NCI-H345 treated with DMSO at 0.1 percent for 48 hours (cell line): ENCODE data around the gene FAM13A.

Source experiments
- DNase-seq: peaks from one replicate; lab custom pipeline; 2025; ENCODE audit not compliant: unreplicated experiment; lab: John Stamatoyannopoulos, UW

Gene FAM13A

GRCh38 chr4:88818631-88819470 is 238.1 kb downstream of the FAM13A start:
- peak; percentile 33 for DNase-seq

- no peak for DNase-seq
Observed at GRCh38 chr4:88817740-88818139, 239.2 kb downstream of the FAM13A start.

- no peak for DNase-seq
Observed at GRCh38 chr4:88816360-88816759, 240.6 kb downstream of the FAM13A start.

- no peak for DNase-seq
Observed at GRCh38 chr4:88814043-88814617, 242.9 kb downstream of the FAM13A start.

- DNase-seq, result no peak
Observed at GRCh38 chr4:88813013-88813412, 244.0 kb downstream of the FAM13A start.

- no peak for DNase-seq
Observed at GRCh38 chr4:88812420-88812819, 244.6 kb downstream of the FAM13A start.

GRCh38 chr4:88811904-88812303 is 245.1 kb downstream of the FAM13A start:
- no peak for DNase-seq

GRCh38 chr4:88810325-88810724 is 246.7 kb downstream of the FAM13A start:
- DNase-seq, result no peak

- no peak for DNase-seq
Observed at GRCh38 chr4:88809576-88810219, 247.3 kb downstream of the FAM13A start.

GRCh38 chr4:88809101-88809500 is 247.9 kb downstream of the FAM13A start:
- DNase-seq, result no peak

- no peak for DNase-seq
Observed at GRCh38 chr4:88807499-88807898, 249.5 kb downstream of the FAM13A start.

GRCh38 chr4:88804234-88804633 is 252.8 kb downstream of the FAM13A start:
- no peak for DNase-seq

- no peak for DNase-seq
Observed at GRCh38 chr4:88803600-88804096, 253.3 kb downstream of the FAM13A start.

GRCh38 chr4:88802585-88803286 is 254.2 kb downstream of the FAM13A start:
- DNase-seq, result no peak

GRCh38 chr4:88802138-88802537 is 254.8 kb downstream of the FAM13A start:
- DNase-seq, result no peak

- DNase-seq, result no peak
Observed at GRCh38 chr4:88799900-88800299, 257.1 kb downstream of the FAM13A start.

- DNase-seq, result no peak
Observed at GRCh38 chr4:88797725-88798124, 259.3 kb downstream of the FAM13A start.

- no peak for DNase-seq
Observed at GRCh38 chr4:88796545-88796944, 260.4 kb downstream of the FAM13A start.

GRCh38 chr4:88794952-88795351 is 262.0 kb downstream of the FAM13A start:
- DNase-seq, result no peak

- no peak for DNase-seq
Observed at GRCh38 chr4:88794087-88794690, 262.8 kb downstream of the FAM13A start.

- DNase-seq, result no peak
Observed at GRCh38 chr4:88793475-88793874, 263.5 kb downstream of the FAM13A start.
